HK-2 (cell line): ENCODE measurements around the gene PLA2G4F.

Source experiments
- DNase-seq: peaks from one replicate; pipeline ENCODE4 v3.0.0-alpha.2; 2018; ENCODE audit not compliant: unreplicated experiment

The PLA2G4F gene

GRCh38 chr15:42146551-42147430 lies 9.6 kb downstream of the PLA2G4F start:
- no peak for DNase-seq

DNA sequence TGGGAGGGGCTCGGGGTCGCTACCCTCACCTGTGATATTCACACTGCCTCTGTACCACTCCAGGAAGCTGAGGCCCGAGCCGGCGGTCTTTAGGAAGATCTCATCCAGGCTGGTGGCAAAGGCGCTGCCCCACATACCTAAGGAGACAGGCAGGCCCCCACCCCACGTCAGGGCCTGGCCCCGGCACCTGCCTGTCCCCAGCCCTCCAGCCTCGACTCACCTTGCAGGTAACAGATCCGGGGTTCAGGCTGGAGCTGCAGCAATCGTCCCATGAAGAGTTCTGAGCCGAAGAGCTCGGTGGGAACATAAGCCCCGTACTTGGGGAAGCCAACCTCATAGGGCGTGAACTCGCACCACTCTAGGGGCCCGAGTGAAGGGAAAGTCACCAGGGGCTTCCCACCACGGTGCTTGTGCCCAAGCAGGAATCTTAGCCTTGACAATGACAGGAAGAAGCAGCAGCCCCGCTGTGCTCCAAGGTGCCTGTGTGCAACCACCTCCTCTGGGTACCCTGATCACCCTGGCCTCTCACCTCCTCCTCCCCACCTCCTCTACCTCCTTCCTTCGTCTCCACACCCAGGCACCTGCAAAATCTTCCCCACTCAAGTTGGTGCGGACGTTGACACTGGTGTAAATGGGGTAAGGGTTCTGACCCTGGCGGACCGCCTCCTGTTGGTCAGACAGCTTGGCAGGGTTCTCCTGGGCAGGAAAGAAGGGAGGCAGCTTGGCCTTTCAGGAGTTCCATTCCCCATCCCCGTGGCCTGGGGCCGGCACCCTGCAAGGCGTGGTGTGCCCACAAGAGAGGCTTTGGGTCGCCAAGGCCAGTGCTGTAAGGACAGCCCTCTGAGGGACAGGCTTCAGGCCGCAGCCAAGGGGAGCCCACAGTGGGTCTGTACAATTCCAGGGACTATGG lies 10.6 kb downstream of the PLA2G4F start:
- DNase-seq: no peak

- no peak for DNase-seq
Observed at GRCh38 chr15:42144841-42145375, 11.5 kb downstream of the PLA2G4F start.

GRCh38 chr15:42143866-42144625 lies 12.4 kb downstream of the PLA2G4F start:
- no peak for DNase-seq

DNA sequence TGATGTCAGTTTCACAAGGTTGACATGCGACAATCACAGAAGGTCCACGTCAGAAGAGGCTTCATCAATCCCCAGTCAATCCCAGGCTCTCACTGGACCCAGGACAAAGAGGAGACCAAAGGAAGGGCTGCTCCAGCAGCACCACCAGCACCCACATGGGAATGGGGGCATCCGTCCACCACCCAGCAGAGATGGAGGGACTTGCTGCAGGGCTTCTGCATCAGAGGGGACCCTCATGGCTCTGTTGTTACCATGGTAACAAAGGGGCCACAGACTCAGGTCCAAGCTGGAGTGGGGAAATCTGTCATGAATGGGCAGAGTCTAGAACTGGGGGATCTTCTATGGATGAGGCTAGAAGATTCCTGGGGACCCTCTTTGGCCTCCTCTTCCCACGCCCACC lies 13.1 kb downstream of the PLA2G4F start:
- no peak for DNase-seq

DNA sequence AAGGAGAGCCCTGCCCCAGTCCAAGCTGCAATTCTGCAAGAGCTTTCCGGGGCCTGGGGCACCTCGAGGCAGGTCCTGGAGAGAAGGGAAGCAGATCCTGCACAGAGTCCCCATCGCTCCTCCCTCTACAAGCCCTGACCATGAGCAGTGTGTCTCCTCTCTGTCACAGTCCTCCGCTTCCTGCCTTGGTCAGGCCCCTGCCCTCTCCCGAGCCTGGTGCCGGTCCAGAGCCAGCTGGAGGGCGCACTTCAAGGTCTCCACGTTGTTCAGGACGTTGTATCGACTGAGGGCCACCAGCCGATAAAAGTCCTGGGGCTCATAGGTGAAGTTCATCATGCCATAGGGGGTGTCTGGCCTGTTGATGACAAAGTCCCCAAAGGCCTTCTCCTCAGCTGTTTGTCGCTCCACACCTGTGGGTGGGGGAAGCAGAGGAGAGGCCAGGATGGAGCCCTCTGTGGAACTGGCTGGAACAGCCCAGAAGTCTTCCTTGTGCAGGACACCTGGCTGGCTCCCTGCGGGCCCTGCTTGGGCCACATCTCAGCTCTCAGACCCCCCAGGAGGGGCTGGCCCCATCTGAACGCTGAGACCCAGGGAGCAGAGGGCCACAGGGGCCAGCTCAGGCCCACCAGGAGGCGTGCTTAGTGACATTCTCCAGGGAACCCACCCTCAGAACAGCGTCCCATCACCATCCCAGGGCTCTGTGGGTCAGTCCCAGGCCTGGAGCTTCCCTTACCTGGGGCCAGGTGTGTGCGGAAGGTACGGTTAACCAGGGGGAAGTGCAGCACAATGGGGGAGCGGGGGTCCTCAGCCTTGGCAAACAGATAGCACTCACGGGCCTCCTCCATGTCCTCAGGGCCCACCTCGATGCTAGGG lies 14.4 kb downstream of the PLA2G4F start:
- DNase-seq: no peak

GRCh38 chr15:42141246-42141645 lies 15.2 kb downstream of the PLA2G4F start:
- no peak for DNase-seq

DNA sequence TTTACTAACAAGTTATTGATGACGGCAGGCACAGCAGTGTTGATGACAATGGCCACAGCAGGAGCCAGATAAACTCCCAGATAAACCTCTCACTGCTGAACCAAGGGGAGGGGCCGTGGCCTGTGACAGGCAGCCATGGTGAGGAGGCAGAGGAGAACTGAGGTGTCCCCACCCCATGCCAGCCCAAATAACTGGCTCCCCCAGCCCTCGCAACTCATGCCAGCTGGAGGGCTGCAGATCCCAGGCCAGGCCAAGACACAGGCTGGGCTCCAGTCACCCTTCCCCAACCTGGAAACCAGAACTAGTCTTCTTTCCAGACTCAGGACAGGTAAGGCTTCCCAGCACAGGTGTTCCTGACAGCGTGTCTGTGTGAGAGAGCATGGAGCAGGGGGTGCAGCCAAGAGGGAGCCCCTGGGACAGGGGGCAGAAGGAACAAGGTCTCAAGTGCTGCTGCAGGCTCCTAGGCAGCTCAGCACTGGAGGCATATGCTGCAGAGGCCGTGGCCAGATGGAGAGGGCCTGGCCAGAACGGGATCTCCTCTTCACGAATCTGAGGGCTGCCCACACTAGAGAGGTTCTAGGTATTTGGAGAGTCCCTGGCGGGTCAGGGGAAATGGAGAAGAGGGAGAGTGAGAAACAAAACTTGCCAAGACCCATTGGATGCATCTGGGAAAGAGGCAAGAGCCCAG lies 15.9 kb downstream of the PLA2G4F start:
- DNase-seq: no peak

- DNase-seq: no peak
Observed at GRCh38 chr15:42139596-42139995, 16.8 kb downstream of the PLA2G4F start.

DNA sequence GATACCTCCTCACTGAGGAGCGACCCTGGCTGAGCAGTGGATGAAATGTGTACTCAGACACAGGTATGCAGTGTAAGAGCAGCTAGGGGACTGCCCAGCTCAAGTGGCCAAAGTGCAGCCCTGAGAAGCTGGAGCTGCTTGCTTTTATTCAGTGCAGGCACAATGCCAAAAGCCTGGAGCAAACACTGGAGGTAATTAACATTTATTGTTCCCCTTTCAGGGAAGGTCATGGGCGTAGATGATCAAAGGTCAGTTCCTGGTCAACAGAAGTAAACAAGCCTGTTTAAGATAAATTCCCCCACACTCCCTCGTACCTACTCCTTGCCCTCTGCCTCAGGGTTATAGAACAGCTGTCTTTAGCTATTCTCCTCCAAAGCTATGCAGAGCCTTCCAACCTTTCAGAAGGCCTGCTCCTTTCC lies 17.5 kb downstream of the PLA2G4F start:
- no peak for DNase-seq

GRCh38 chr15:42138411-42138810 lies 18.0 kb downstream of the PLA2G4F start:
- no peak for DNase-seq

DNA sequence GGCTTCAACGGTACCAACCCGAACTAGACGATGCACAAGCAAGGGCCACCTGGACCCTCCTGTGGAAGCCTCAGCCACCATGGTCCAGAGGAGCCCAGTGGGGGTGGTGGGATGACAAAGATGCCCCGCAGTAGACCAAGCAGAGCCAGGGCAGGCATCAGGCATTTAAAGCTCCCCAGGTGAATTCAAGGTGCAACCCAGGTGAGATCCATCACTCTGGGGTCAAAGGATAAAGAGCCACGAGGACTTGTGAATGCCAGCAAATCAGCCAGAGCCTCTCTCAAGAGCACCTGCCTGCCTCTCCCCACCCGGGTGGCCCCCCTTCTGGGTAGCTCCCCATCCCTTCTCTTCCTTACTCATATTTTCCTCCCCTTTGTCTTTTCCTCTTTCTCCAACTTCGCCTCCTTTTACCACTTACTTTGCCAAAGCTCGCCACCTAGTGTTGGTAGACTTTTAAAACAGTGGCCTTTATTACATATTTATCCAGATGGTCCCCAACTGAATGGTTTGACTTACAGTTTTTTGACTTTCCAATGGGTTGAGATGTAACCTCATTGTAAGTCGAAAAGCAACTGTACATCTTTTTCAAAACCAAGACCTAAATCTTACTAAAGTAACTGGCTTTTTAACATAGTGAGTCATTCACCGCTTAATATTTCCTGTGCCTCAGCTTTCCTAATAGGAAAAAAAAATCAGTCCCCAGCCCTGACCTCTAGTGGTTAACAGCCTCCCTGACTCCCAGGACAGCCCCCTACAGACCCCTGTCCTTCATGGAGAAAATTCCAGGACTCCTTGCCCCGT lies 18.8 kb downstream of the PLA2G4F start:
- no peak for DNase-seq

GRCh38 chr15:42136513-42136912 lies 19.9 kb downstream of the PLA2G4F start:
- no peak for DNase-seq

DNA sequence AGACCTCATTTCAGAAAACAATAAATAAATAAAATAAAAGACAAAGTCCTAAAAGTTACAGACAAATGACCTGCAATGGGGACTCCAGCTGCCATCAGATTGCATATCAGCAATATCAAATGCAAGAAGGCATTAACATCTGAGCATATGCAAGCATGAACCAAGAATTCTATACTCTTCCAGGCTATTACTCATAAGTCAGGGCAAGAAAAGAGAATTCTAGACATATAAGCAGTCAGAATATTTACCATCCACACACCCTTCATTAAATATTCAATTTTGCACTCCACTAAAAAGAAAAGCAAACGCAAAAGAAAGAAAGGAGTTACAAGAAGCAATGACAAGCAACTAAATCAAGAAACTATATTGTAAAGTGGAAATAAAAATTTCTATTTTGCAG lies 21.1 kb downstream of the PLA2G4F start:
- DNase-seq: no peak

- DNase-seq: no peak
Observed at GRCh38 chr15:42134617-42135245, 21.7 kb downstream of the PLA2G4F start.

- DNase-seq: peak; percentile 49
Observed at GRCh38 chr15:42133886-42134502, 22.4 kb downstream of the PLA2G4F start.

DNA sequence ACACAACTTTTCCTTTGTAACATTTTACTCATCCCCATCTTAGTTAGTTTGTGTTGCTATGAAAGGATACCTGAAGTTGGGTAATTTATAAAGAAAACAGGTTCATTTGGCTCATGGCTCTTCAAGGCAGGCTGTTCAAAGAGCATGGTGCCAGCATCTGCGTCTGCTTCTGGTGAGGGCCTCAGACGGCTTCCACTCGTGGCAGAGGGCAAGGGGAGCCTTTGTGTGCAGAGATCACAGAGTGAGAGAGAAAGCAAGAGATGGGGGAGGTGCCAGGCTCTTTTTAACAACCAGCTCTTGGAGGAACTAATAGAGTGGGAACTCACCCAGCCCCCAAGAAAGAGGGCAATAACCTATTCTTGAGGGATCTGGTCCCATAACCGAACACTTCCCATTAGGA lies 23.1 kb downstream of the PLA2G4F start:
- DNase-seq: no peak
